Mucosa of descending colon (tissue), 3 donors: ENCODE results near the gene NR1H4. TPM values are rescaled to one million over a fixed set of nuclear protein-coding genes. Genes with fewer than 3 reads are reported as not detected.
A peak's percentile ranks its signal among the peaks of the same experiment; 100 is the strongest.

Source experiments
- ATAC-seq: fragments of 200-7000 bp; cut with Tn5 transposase; one replicate; pipeline ENCODE4 v1.9.1; 2020; ENCODE audit warnings: mild to moderate bottlenecking, moderate library complexity
- DNase-seq, 3 donors: peaks; one replicate each; pipeline ENCODE4 v3.0.0-alpha.2; 2020
- H3K36me3 ChIP-seq: fragments of 200-600 bp; one replicate; pipeline ENCODE4 v1.8.0; 2021; ENCODE audit warnings: low read depth, mild to moderate bottlenecking
- H3K4me1 ChIP-seq: fragments of 200-600 bp; one replicate; pipeline ENCODE4 v1.8.0; 2021; ENCODE audit warnings: low read depth, mild to moderate bottlenecking
- H3K4me3 ChIP-seq: fragments of 200-600 bp; one replicate; pipeline ENCODE4 v1.8.0; 2021; ENCODE audit warnings: mild to moderate bottlenecking
- H3K9me3 ChIP-seq: fragments of 200-600 bp; one replicate; pipeline ENCODE4 v1.8.0; 2021; ENCODE audit warnings: mild to moderate bottlenecking
- intact Hi-C, 2 donors: fragments of 100-400 bp; cut with DNase I in 1 of 2; cut with micrococcal nuclease in 1 of 2; formaldehyde crosslinking; loops; one replicate each; pipeline versions ENCODE4 v1.11.0 to v1.11.1; 2022; cut with DNase I, micrococcal nuclease
- total RNA-seq, 3 donors: library from RNA; stranded (reverse); fragmentation: NEBNext Ultra II Directional in 2 of 3; extraction: Animal tissue kit (Norgen Biotek cat#: 25700) in 2 of 3; gene quantifications; one replicate each; pipeline versions ENCODE4 v1.2.1 to v1.2.4, GENCODE V29; 2021 to 2023
- TF ChIP-seq, protein P1 (sequence below): fragments of 200-600 bp; IDR thresholded peaks from one replicate; pipeline ENCODE4 v1.8.0; 2022; ENCODE audit warnings: antibody characterized with exemption, mild to moderate bottlenecking
- donor health status: DM: no; HTN: no; CAD: no; lungs with moderate emphysema.
- donor health status: DM: no; HTN: no; CAD: no.
- donor health status: DM: no; HTN: yes; CAD: no.

The NR1H4 gene
- total RNA-seq, 3 donors from 2014 or later = 9.4 to 17.6 (median 13.8) TPM

DNA sequence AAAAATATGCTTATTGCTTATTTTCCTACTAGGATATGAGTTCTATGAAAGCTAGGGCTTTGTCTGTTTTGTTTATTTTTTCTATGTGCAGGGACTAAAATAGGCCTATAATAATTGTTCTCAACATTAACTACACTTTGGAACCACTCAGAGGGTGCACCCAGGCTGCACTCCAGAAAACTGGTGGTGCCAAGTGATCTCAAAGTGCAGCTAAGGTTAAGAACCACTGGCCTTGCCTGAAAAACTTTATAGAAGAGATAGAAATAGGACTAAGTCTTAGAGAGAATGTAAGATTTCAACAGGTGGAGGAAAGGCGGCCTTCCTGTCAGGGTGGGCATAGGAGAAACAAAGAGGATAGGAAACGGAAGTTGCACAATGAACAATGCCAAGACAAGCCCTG lies 37.7 kb upstream of the NR1H4 start:
- H3K4me3 ChIP-seq = no peak overlapping the region
- H3K36me3 ChIP-seq = no peaks in the 10 kb centered on the region
- TF ChIP-seq, protein P1, sequence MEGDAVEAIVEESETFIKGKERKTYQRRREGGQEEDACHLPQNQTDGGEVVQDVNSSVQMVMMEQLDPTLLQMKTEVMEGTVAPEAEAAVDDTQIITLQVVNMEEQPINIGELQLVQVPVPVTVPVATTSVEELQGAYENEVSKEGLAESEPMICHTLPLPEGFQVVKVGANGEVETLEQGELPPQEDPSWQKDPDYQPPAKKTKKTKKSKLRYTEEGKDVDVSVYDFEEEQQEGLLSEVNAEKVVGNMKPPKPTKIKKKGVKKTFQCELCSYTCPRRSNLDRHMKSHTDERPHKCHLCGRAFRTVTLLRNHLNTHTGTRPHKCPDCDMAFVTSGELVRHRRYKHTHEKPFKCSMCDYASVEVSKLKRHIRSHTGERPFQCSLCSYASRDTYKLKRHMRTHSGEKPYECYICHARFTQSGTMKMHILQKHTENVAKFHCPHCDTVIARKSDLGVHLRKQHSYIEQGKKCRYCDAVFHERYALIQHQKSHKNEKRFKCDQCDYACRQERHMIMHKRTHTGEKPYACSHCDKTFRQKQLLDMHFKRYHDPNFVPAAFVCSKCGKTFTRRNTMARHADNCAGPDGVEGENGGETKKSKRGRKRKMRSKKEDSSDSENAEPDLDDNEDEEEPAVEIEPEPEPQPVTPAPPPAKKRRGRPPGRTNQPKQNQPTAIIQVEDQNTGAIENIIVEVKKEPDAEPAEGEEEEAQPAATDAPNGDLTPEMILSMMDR = no peak
- H3K9me3 ChIP-seq = no peaks in the 10 kb centered on the region
- ATAC-seq = no peak
- intact Hi-C loops = no loop called here
- H3K4me1 ChIP-seq = no peaks in the 10 kb centered on the region
- no peak for DNase-seq

DNA sequence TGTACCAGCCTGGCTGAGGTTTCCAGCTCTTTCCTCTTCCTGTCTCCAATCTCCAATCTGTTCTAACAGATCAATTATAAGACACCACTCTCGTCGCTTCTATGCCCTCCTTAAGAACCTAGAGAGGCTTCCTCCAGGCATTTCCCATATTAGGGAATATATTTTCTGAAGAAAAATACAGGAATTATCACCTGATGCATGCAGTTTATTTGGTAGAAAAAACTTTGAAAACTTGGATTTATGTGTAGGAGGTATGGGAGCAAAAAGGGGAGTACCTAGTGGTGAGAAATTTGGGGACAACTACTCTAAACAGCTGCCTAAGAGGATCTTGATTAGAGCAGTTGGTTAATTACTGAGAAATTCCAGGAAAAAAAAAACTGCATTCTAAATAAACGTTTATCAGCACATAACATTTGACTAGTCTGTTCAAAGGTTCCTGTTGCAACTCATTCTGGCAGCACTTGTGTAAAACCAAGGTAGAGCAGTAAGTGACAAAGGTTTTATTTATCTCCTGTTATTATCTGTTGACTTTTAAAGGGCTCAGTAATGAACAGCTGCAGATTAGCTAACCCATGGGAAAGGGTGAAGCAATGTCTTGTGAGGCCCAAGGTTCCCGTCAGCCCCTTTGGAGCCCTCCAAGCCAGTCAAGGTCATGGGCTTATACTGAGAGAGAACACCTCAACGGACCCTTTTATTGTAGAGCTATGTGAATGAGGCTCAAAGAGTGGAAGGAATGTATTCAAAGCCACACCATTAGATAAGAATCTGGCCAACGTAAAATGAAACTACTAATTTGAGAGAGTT lies 36.4 kb upstream of the NR1H4 start:
- H3K4me1 ChIP-seq = no peaks in the 10 kb centered on the region
- ATAC-seq = peak; percentile 74
- no peak overlapping the region for H3K4me3 ChIP-seq
- TF ChIP-seq, protein P1 = no peak
- intact Hi-C loops = no loop called here
- DNase-seq = peak in 1 of 3 donors; percentile 9
- H3K36me3 ChIP-seq = no peaks in the 10 kb centered on the region
- no peaks in the 10 kb centered on the region for H3K9me3 ChIP-seq

DNA sequence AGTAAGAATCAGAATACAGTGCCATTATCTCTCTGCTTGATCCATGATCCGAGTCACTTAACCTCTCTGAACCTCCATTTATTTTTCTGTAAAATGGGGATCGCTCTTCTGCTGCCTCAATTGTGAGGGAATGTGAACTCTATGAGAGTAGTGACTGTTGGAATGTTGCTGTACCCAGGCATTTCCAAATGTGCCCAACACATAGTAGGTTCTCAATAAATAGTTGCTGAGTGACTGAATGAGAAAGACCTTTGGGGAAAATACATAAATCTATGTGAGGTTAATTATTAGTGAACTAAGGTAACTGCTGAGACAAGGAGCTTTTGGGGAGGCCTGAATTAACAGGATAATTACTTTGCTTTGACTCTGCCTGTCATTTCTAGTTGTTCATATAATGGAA lies 33.9 kb upstream of the NR1H4 start:
- DNase-seq (no peak), ATAC-seq (no peak)
- Histone ChIP-seq H3K36me3 (no peaks in the 10 kb centered on the region), H3K4me1 (no peaks in the 10 kb centered on the region), H3K4me3 (no peak overlapping the region), H3K9me3 (no peaks in the 10 kb centered on the region)
- intact Hi-C loops = no loop called here
- TF ChIP-seq, protein P1 = no peak

DNA sequence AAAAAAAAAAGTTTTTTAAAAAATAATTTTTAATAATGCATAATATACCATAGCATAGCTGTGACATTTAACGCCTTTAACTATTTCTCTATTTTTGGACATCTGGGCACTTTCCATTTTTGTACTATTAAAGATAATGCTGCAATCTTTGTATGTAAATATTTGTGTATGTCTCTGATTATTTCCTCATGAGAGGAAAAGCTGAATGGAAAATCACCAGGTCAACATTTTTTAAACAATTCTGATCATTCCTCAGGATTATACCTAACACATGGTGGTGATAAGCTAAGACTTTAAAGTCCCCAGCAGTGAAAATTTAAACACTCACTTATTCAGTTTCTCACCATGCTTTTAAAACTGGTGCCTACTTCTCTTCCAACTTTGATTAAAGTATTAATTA lies 31.3 kb upstream of the NR1H4 start:
- Histone ChIP-seq H3K4me1 (no peaks in the 10 kb centered on the region), H3K4me3 (no peak overlapping the region), H3K36me3 (no peaks in the 10 kb centered on the region), H3K9me3 (no peaks in the 10 kb centered on the region)
- DNase-seq (no peak), ATAC-seq (no peak)
- TF ChIP-seq, protein P1 = no peak
- intact Hi-C loops = no loop called here

DNA sequence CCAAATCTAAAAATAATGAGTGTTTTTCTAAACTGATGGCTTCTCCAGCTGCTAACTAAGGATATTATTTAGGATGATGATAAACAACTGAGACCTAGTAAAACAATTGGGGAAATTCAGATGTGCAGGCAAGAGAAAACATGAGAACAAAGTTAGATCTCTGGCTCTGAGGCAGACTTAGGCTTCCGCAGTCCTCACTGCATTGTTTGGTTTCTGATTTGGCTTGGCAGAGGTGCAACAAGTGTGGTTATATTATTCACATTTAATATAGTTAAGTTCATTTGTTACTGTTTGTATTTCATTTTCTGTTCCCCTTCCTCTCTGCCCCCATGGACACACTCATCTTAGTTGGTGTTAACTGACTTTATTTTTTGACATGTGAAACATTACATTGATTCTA lies 30.2 kb upstream of the NR1H4 start:
- no peak overlapping the region for H3K4me3 ChIP-seq
- H3K4me1 ChIP-seq = no peaks in the 10 kb centered on the region
- H3K36me3 ChIP-seq = no peaks in the 10 kb centered on the region
- ATAC-seq (no peak), DNase-seq (no peak)
- H3K9me3 ChIP-seq = no peaks in the 10 kb centered on the region
- intact Hi-C loops = no loop called here
- TF ChIP-seq, protein P1 = no peak

DNA sequence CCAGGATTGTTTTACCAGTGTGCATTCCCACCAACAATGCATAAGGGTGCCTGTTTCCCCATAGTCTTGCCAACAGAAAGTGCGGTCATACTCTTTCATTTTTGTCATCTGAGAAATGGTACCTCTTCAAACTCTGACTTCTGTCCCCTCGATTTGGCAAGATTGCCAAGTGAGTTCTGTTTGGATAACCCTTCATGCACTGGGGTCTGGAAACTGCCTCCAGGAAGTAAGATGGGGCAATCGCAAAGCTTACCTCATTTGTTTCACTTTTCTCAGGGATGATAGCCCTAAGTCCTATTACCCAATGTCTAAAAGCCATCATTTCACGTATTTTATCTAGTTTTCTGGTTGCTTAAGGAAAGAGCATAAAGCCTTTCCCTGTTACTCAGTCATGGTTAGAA lies 28.6 kb upstream of the NR1H4 start:
- DNase-seq (no peak), ATAC-seq (no peak)
- H3K4me3 ChIP-seq = no peak overlapping the region
- H3K4me1 ChIP-seq = no peaks in the 10 kb centered on the region
- intact Hi-C loops = no loop called here
- H3K9me3 ChIP-seq = no peaks in the 10 kb centered on the region
- no peaks in the 10 kb centered on the region for H3K36me3 ChIP-seq
- TF ChIP-seq, protein P1 = no peak
